HG02588 (cell line): Measurements from ENCODE around the gene URI1.
"Not testable (repeated sequence)": the region's sequence is repeated elsewhere in the genome, so short reads cannot be mapped to it uniquely, and the experiment has no call there.

Experiments used
- ATAC-seq: cut with Tn5 transposase; IDR thresholded peaks from one replicate; pipeline ENCODE4 v1.9.1; 2021; ENCODE audit warnings: mild to moderate bottlenecking, moderate library complexity; ENCODE audit not compliant: unreplicated experiment

Gene URI1

GRCh38 chr19:29941828-29942403 lies at the start of gene URI1:
Gene URI1, plus strand, starts transcription at chr19:29942239. Its CDS starts 309 bp downstream, at chr19:29942548.
- peak; percentile 88 for ATAC-seq

- no peak for ATAC-seq
Measured at GRCh38 chr19:29893606-29894284, 48.3 kb upstream of the URI1 start.

- no peak for ATAC-seq
Measured at GRCh38 chr19:29896802-29897201, 45.2 kb upstream of the URI1 start.

GRCh38 chr19:29897466-29897865 lies 44.6 kb upstream of the URI1 start:
- no peak for ATAC-seq

GRCh38 chr19:29904017-29904416 lies 38.0 kb upstream of the URI1 start:
- no peak for ATAC-seq

GRCh38 chr19:29908963-29909944 lies 32.8 kb upstream of the URI1 start:
- ATAC-seq: no peak

GRCh38 chr19:29914933-29915332 lies 27.1 kb upstream of the URI1 start:
- no peak for ATAC-seq

GRCh38 chr19:29915832-29916231 lies 26.2 kb upstream of the URI1 start:
- ATAC-seq: not testable (repeated sequence)

- ATAC-seq: no peak
Measured at GRCh38 chr19:29917911-29918310, 24.1 kb upstream of the URI1 start.

- no peak for ATAC-seq
Measured at GRCh38 chr19:29918891-29919290, 23.1 kb upstream of the URI1 start.

GRCh38 chr19:29922972-29923371 lies 19.1 kb upstream of the URI1 start:
- no peak for ATAC-seq

GRCh38 chr19:29923653-29924052 lies 18.4 kb upstream of the URI1 start:
- ATAC-seq: no peak

GRCh38 chr19:29926031-29926430 lies 16.0 kb upstream of the URI1 start:
- ATAC-seq: no peak

- ATAC-seq: no peak
Measured at GRCh38 chr19:29926801-29927200, 15.2 kb upstream of the URI1 start.

GRCh38 chr19:29927944-29928625 lies 14.0 kb upstream of the URI1 start:
- peak; percentile 47 for ATAC-seq

- peak; percentile 80 for ATAC-seq
Measured at GRCh38 chr19:29928831-29929230, 13.2 kb upstream of the URI1 start.

GRCh38 chr19:29934257-29934656 lies 7.8 kb upstream of the URI1 start:
- no peak for ATAC-seq

GRCh38 chr19:29934781-29935180 lies 7.3 kb upstream of the URI1 start:
- ATAC-seq: no peak

GRCh38 chr19:29936409-29936808 lies 5.6 kb upstream of the URI1 start:
- no peak for ATAC-seq

- no peak for ATAC-seq
Measured at GRCh38 chr19:29939628-29940027, 2.4 kb upstream of the URI1 start.

- ATAC-seq: no peak
Measured at GRCh38 chr19:29940971-29941585, 961 bp upstream of the URI1 start.
